ENCODE data around the gene HHIP.

DNA sequence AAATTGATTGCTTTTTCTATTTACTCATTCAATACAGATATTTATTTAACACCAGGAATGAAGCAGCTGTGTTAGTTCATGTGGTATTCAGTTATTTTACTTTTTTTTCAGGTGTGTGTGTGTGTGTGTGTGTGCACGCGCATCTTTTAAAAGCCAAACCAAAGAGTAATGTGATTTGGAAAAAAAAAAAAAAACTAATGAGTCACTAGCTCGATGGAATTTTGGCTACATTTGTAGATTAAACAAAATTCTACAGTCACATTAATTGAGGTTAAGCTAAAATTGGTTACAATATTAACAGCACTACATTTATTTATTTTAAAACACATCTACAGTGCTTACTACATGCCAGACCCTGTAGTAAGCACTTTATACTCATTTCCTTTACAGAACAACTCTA lies 66.8 kb downstream of the HHIP start:
- no peak for TF ChIP-seq POLR2A (IDR thresholded peaks at IDR 0.05)
- TF ChIP-seq, protein P1, sequence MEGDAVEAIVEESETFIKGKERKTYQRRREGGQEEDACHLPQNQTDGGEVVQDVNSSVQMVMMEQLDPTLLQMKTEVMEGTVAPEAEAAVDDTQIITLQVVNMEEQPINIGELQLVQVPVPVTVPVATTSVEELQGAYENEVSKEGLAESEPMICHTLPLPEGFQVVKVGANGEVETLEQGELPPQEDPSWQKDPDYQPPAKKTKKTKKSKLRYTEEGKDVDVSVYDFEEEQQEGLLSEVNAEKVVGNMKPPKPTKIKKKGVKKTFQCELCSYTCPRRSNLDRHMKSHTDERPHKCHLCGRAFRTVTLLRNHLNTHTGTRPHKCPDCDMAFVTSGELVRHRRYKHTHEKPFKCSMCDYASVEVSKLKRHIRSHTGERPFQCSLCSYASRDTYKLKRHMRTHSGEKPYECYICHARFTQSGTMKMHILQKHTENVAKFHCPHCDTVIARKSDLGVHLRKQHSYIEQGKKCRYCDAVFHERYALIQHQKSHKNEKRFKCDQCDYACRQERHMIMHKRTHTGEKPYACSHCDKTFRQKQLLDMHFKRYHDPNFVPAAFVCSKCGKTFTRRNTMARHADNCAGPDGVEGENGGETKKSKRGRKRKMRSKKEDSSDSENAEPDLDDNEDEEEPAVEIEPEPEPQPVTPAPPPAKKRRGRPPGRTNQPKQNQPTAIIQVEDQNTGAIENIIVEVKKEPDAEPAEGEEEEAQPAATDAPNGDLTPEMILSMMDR (IDR thresholded peaks at IDR 0.05): no peak

All from prostate gland (tissue), 2 donors.